HG03095 (cell line): Measurements from ENCODE around the gene CPED1.

Experiments used
- ATAC-seq: cut with Tn5 transposase; IDR thresholded peaks from one replicate; pipeline ENCODE4 v1.9.1; 2021; ENCODE audit warnings: moderate library complexity; ENCODE audit not compliant: unreplicated experiment

CPED1 gene

GRCh38 chr7:121331574-121331973 lies 343.1 kb downstream of the CPED1 start:
- ATAC-seq = no peak

- no peak for ATAC-seq
These were observed 345.9 kb downstream of the CPED1 start for GRCh38 chr7:121334376-121334775.

- ATAC-seq = no peak
These were observed 346.6 kb downstream of the CPED1 start for GRCh38 chr7:121334875-121335648.

- no peak for ATAC-seq
These were observed 348.1 kb downstream of the CPED1 start for GRCh38 chr7:121336579-121336978.

- no peak for ATAC-seq
These were observed 348.9 kb downstream of the CPED1 start for GRCh38 chr7:121337398-121337797.

GRCh38 chr7:121339082-121339481 lies 350.6 kb downstream of the CPED1 start:
- ATAC-seq = no peak

- ATAC-seq = no peak
These were observed 353.4 kb downstream of the CPED1 start for GRCh38 chr7:121341933-121342332.

- ATAC-seq = no peak
These were observed 354.1 kb downstream of the CPED1 start for GRCh38 chr7:121342631-121343030.

- ATAC-seq = no peak
These were observed 354.8 kb downstream of the CPED1 start for GRCh38 chr7:121343302-121343701.

GRCh38 chr7:121344093-121344492 lies 355.6 kb downstream of the CPED1 start:
- ATAC-seq = no peak

GRCh38 chr7:121344497-121344896 lies 356.0 kb downstream of the CPED1 start:
- no peak for ATAC-seq
